ENCODE data around the gene DNPEP.

Gene DNPEP

DNA sequence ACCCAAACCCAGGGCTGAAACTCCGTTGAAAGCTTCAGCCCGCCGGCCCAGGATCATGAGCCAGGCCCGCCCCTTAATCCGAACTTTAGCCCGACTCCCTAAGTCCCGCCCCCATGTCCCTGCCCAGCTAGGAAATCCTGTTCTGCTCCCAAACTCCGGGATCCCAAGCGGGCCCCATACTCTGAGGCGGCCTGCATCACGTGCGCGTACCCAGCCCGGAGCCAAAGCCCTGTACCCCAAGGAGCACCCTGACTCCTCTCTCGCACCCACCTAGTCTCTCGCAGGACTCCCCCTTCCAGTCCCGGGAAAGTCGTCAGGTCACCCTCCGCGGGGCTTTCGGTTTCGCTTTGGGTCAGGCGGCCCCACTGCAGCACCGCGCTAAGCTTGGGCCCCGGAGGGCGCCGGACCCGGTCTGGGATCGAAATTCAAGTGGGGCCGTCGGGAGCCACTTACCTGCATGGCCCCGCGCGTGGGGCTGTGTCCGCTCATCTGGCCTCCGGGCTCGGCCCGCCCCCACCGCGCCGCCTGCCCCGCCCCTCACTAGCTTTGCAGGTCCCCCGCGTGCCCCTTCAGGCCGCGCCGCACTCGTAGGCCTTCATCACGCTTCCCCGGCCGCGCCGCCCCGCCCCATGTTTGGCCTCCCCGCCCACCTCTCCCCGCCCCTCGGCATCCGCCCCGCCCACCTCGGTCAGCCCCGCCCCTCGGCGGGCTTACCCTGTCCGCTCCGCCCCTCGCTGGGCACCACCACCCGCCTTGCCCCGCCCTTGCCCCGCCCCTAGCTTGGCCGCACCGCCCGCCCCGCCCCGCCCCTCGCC lies at the start of gene DNPEP:
Gene DNPEP (minus strand): TSS at position 607 of the 815 bp plus-strand sequence. CDS start 118 bp downstream, at position 489.
- TF ChIP-seq, protein P1, sequence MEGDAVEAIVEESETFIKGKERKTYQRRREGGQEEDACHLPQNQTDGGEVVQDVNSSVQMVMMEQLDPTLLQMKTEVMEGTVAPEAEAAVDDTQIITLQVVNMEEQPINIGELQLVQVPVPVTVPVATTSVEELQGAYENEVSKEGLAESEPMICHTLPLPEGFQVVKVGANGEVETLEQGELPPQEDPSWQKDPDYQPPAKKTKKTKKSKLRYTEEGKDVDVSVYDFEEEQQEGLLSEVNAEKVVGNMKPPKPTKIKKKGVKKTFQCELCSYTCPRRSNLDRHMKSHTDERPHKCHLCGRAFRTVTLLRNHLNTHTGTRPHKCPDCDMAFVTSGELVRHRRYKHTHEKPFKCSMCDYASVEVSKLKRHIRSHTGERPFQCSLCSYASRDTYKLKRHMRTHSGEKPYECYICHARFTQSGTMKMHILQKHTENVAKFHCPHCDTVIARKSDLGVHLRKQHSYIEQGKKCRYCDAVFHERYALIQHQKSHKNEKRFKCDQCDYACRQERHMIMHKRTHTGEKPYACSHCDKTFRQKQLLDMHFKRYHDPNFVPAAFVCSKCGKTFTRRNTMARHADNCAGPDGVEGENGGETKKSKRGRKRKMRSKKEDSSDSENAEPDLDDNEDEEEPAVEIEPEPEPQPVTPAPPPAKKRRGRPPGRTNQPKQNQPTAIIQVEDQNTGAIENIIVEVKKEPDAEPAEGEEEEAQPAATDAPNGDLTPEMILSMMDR (IDR thresholded peaks at IDR 0.05; ENCODE audit: borderline replicate concordance, control extremely low read depth, extremely low read depth, insufficient read depth, missing control alignments): no peak
- DNase-seq (ENCODE audit: low spot score): peak; percentile 99
- in situ Hi-C loops (cut with MboI; ENCODE audit: low sequenced_read_pairs, unreplicated experiment): no loop called here

DNA sequence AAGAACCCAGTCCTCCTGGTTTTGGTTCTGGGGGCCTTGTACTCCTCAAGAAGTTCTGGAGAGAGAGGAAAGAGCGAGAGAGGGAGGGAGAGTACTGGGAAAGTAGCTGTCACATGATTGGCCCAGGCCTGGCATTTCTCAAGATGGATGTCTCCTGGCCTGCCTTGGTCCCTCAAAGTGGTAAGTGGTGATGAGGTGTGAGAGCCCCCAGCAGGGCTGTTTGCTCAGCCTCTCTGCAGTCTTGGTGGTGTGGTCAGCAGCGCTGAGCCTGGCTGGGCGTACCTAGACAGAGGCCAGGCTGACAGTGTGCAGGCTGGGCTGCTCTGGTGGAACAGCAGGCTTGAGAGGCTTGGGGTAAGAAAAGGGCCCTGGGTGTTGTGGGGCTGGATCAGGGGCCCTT lies 49.4 kb upstream of the DNPEP start:
- in situ Hi-C loops (cut with MboI; ENCODE audit: low sequenced_read_pairs, unreplicated experiment): no loop called here

DNA sequence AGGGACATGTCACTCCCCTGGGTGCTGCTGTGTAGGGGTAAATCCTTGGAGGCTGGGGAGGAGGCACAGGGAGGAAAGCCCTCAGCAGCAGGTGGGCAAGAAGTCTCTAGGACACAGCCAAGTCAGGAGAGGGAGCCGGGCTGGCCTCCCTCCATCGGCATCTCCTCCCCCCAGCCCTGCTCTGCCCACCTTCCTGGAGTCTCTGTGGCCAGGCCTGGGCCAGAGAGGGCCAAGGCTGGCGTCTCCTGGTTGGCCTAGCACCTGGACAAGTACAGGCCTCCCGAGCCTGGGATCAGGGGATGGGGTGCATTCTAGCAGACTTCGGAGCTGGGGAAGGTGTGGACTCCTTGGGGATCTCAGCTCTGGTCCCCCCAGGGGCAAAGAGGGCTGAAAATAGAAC lies 48.8 kb upstream of the DNPEP start:
- in situ Hi-C loops (cut with MboI; ENCODE audit: low sequenced_read_pairs, unreplicated experiment): no loop called here
- no peak for DNase-seq (ENCODE audit: low spot score)
- TF ChIP-seq, protein P1 (IDR thresholded peaks at IDR 0.05; ENCODE audit: borderline replicate concordance, control extremely low read depth, extremely low read depth, insufficient read depth, missing control alignments): no peak

More for the DNA sequence above, 49.4 kb upstream of the DNPEP start:
- TF ChIP-seq, protein P1 (IDR thresholded peaks at IDR 0.05; ENCODE audit: borderline replicate concordance, control extremely low read depth, extremely low read depth, insufficient read depth, missing control alignments): no peak
- DNase-seq (ENCODE audit: low spot score): no peak

DNA sequence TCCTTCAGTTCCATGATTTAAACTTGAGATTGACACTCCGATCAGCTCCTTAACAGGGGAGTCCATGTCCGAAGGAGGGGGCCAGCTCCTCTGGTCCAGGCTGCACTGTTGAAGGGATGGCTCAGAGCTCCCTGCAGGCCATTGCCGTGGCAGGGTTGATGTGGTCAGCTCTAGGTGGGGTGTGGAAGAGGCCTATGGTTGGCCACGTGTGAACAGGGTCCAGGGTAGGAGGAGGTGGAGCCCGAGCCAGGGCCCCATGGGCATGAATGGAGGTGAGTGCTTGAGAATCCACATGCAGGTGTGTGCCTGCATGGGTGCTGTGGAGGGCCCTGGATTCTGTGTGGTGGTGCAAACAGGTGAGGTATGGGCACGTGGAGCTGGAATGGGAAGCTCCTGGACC lies 48.0 kb upstream of the DNPEP start:
- TF ChIP-seq, protein P1 (IDR thresholded peaks at IDR 0.05; ENCODE audit: borderline replicate concordance, control extremely low read depth, extremely low read depth, insufficient read depth, missing control alignments): no peak
- DNase-seq (ENCODE audit: low spot score): no peak
- in situ Hi-C loops (cut with MboI; ENCODE audit: low sequenced_read_pairs, unreplicated experiment): no loop called here

DNA sequence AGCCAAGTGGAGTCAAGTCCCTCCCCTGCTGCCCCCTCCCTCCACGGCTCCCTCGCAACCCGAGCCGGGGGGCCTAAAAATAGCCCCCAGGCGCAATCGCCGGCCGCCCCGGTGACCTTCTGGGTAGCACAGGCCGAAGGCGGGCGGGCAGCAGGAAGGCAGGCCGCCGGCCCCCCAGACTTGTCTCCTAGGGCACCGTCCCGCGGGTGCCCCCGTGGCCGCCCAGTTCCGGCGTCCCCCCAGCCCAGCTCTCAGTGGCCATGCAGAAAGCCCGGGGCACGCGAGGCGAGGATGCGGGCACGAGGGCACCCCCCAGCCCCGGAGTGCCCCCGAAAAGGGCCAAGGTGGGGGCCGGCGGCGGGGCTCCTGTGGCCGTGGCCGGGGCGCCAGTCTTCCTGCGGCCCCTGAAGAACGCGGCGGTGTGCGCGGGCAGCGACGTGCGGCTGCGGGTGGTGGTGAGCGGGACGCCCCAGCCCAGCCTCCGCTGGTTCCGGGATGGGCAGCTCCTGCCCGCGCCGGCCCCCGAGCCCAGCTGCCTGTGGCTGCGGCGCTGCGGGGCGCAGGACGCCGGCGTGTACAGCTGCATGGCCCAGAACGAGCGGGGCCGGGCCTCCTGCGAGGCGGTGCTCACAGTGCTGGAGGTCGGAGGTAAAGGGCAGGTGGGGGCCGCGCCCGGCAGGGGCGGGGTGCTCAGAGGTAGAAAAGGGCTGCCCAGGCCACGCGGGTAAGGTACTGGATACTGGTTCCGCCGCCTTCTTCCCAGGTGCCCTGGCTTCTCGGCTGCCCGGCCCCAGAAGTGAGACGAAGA lies 47.2 kb upstream of the DNPEP start, which contains the start of gene SPEG:
Gene SPEG (plus strand): TSS at position 126 of the 808 bp plus-strand sequence. CDS start 135 bp downstream, at position 261.
- in situ Hi-C loops (cut with MboI; ENCODE audit: low sequenced_read_pairs, unreplicated experiment): no loop called here
- TF ChIP-seq, protein P1 (IDR thresholded peaks at IDR 0.05; ENCODE audit: borderline replicate concordance, control extremely low read depth, extremely low read depth, insufficient read depth, missing control alignments): no peak
- DNase-seq (ENCODE audit: low spot score): no peak

DNA sequence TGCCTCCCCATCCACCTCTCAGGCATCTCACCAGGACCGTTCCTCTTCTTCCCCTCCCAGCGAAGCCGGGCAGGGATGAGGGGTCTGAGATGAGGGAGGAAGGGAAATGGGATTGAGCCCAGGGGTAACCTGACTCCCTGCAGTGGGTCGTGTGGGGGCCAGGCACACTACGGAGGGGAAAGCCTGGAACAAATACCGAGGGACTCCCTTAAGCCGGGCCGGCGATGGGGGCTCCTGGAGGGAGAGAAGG lies 46.7 kb upstream of the DNPEP start:
- in situ Hi-C loops (cut with MboI; ENCODE audit: low sequenced_read_pairs, unreplicated experiment): no loop called here
- TF ChIP-seq, protein P1 (IDR thresholded peaks at IDR 0.05; ENCODE audit: borderline replicate concordance, control extremely low read depth, extremely low read depth, insufficient read depth, missing control alignments): no peak
- DNase-seq (ENCODE audit: low spot score): no peak
